Ishikawa (cell line): ENCODE measurements around the gene TTC27.

Experiments
- TCF12 ChIP-seq: IDR thresholded peaks from 2 replicates; pipeline ENCODE4 v1.6.1; 2012; ENCODE audit warnings: low read depth
- ZBTB7A ChIP-seq: IDR thresholded peaks from 2 replicates; pipeline ENCODE4 v1.6.1; 2012; ENCODE audit warnings: low read depth

- TF ChIP-seq ZBTB7A (no peak), TCF12 (no peak)
Observed at GRCh38 chr2:32863326-32863725, 235.5 kb downstream of the TTC27 start.
